WI38 (cell line): ENCODE data around the gene DPYD.

Experiments
- H3K4me3 ChIP-seq: 2 replicates; pipeline ENCODE4 v1.5.1; 2011; ENCODE audit warnings: low read depth, mild to moderate bottlenecking, control low read depth, low read length
- TF ChIP-seq, protein P1 (sequence below): IDR thresholded peaks from 2 replicates; pipeline ENCODE4 v1.5.1; 2012; ENCODE audit warnings: low read depth, mild to moderate bottlenecking, control low read depth, low read length

The DPYD gene

DNA sequence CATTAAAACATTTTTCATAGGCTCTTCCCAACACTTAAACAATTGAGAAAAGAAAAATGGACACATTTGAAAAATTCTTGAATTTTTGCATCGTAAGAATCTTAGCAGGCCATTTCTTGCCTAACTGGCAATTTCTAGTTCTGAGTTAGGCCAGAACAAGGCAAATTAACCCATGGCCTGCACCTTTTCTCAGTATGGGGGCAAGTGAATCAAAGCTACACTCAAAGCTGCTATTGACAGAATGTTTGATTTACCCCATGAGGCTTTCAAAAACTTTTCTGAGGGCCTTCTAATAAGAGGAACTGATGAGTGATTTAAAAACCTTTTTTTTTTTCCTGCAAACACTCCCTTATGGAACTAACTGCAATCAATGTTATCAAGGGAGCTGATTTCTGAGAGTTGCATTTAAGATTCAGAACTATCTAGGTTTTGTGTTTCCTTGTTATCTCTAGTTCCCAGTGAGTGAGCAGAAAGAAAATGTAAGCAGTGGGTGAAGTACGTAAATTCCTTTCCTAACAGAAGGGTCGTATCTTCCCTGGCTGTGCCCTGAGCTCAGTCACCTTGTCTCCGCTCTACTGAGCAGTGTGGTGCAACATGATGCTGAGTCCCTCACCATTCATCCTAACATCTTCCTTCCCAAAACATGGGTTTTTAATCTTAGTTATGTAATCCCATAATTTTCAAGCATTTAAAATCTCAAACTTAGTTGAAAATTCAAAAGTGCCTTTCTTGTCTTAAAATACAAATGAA is 353.7 kb downstream of the DPYD start:
- no peak overlapping the region for H3K4me3 ChIP-seq

DNA sequence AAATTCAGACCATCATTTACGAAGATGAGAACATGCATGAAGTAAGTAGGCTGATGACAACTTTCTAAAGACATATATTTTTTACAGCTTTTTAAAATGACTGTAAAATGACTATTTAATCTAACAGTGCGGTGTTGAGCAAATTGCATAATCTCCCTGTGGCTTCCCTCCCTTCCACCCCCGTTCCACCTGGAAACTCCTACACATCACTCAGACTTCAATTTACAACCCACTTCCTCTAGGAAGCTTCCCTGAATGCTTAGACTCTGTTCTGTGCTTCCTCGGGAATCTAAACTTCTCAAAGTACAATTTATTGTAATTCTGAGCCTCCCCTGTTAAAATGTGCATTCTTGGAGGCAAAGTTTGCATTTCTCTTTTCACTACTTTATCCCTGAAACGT is 354.9 kb downstream of the DPYD start:
- no peak overlapping the region for H3K4me3 ChIP-seq
- TF ChIP-seq, protein P1, sequence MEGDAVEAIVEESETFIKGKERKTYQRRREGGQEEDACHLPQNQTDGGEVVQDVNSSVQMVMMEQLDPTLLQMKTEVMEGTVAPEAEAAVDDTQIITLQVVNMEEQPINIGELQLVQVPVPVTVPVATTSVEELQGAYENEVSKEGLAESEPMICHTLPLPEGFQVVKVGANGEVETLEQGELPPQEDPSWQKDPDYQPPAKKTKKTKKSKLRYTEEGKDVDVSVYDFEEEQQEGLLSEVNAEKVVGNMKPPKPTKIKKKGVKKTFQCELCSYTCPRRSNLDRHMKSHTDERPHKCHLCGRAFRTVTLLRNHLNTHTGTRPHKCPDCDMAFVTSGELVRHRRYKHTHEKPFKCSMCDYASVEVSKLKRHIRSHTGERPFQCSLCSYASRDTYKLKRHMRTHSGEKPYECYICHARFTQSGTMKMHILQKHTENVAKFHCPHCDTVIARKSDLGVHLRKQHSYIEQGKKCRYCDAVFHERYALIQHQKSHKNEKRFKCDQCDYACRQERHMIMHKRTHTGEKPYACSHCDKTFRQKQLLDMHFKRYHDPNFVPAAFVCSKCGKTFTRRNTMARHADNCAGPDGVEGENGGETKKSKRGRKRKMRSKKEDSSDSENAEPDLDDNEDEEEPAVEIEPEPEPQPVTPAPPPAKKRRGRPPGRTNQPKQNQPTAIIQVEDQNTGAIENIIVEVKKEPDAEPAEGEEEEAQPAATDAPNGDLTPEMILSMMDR, result no peak

More for the DNA sequence above, 353.7 kb downstream of the DPYD start:
- TF ChIP-seq, protein P1, result no peak

DNA sequence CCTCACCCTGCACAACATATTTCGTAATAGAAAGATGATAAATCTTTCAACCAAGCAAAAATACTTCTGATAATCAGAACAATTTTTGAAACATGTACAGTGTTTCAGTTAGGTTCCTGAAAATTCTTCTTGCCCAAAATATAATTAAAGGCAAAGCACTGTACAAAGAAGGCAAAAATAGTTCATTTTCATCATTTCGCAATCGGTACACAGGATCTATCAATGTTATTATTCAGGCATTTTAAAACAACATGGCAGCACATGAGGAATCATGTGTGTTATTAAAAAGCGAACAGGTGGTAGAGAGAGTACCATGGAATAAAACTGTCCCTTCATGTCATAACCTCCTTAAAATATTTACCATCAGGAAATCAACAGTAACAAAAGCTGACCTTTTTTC is 356.9 kb downstream of the DPYD start:
- H3K4me3 ChIP-seq, result no peak overlapping the region
- TF ChIP-seq, protein P1, result no peak

DNA sequence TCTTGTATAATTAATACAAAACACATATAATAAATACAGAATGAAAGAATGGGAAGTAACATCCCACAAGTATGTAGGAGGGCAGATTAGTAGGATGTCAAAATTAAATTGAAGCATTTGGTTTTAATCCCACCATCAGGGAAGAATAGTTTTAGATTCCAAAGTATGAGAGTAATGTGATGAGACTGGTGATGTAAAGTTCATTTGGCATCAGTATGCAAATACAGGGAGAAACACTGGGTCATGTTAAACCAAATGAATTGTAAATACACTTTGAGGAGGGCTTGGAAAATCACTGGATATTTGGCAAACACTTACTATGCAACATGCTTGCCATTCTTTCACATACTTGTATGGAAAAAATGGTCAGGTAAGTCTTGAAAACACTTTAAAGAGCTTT is 358.8 kb downstream of the DPYD start:
- TF ChIP-seq, protein P1, result no peak
- no peak overlapping the region for H3K4me3 ChIP-seq

DNA sequence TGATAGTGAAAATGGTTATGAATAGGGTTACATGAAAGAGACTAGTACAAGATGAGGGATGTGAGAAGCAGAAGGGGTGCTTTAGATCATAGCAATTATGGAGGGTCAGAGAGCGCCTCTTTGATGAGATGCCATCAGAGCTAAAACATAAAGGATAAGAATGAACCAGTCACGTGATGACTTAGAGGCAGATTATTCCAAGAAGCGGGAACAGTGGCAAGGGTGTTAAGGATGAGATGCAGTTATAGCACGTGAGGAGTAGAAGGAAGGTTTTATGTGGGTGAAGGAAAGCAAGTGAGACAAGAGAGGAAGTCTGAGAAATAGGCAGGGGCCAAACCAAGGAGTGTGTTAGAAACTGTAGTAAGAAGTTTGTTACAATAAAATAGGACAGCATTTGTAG is 360.1 kb downstream of the DPYD start:
- H3K4me3 ChIP-seq, result no peak overlapping the region

DNA sequence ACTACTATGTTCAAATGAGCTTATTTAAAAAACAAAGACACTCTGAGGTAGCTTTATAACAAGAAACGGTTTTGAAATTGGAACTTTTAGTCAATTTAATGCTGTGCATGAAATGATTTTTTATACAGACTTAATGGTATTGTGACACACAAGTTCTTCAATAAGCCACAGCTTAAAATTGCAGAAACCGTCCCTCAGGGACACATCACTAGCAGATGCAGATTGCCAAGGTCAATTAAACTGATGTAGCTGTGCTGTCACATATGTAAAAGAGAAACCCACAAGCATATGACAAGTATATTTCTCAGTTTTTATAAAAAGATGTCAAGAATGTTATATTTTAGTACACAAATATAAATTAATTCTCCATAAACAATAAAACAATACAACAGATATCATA is 366.9 kb downstream of the DPYD start:
- H3K4me3 ChIP-seq, result no peak overlapping the region
- TF ChIP-seq, protein P1, result no peak

More for the DNA sequence above, 360.1 kb downstream of the DPYD start:
- TF ChIP-seq, protein P1, result no peak

DNA sequence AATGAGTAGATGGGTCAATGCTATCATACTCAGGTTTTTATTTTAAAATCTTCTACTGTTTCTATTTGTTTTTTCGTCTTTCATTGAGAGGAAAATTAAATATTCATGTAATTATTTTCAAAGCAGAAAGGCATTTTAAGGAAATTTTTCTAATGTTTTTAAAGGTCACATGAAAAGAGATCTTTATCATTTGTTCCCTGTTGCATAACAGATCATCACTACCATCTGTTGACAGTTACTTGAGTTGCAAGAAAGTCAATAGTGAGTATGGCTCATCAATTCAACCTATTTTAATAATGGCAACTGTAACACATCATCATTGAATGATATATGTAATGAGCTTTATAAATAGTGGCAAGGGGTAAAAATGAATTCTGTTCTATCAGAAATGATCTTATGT is 369.7 kb downstream of the DPYD start:
- TF ChIP-seq, protein P1, result no peak

More for the DNA sequence above, 369.7 kb downstream of the DPYD start:
- H3K4me3 ChIP-seq, result no peak overlapping the region
